HG03439 (cell line): ENCODE results near the gene PANK1.
"Not testable (repeated sequence)": the region's sequence is repeated elsewhere in the genome, so short reads cannot be mapped to it uniquely, and the experiment has no call there.

Experiments used
- ATAC-seq: cut with Tn5 transposase; IDR thresholded peaks from one replicate; pipeline ENCODE4 v1.9.1; 2021; ENCODE audit warnings: mild to moderate bottlenecking, moderate library complexity; ENCODE audit not compliant: unreplicated experiment

The PANK1 gene

GRCh38 chr10:89622151-89622550, 22.9 kb downstream of the PANK1 start:
- no peak for ATAC-seq

GRCh38 chr10:89621438-89621837, 23.6 kb downstream of the PANK1 start:
- no peak for ATAC-seq

- ATAC-seq, result not testable (repeated sequence)
These were observed 24.7 kb downstream of the PANK1 start for GRCh38 chr10:89620296-89620695.

- ATAC-seq, result no peak
These were observed 29.2 kb downstream of the PANK1 start for GRCh38 chr10:89615824-89616223.

GRCh38 chr10:89615112-89615511, 29.9 kb downstream of the PANK1 start:
- ATAC-seq, result no peak

GRCh38 chr10:89613582-89613981, 31.5 kb downstream of the PANK1 start:
- no peak for ATAC-seq

GRCh38 chr10:89611282-89611681, 33.8 kb downstream of the PANK1 start:
- no peak for ATAC-seq

- ATAC-seq, result peak; percentile 99
These were observed 35.2 kb downstream of the PANK1 start for GRCh38 chr10:89609833-89610346.

- ATAC-seq, result no peak
These were observed 40.8 kb downstream of the PANK1 start for GRCh38 chr10:89604200-89604599.

- no peak for ATAC-seq
These were observed 42.1 kb downstream of the PANK1 start for GRCh38 chr10:89602919-89603318.

- no peak for ATAC-seq
These were observed 43.2 kb downstream of the PANK1 start for GRCh38 chr10:89601728-89602361.

- ATAC-seq, result no peak
These were observed 45.0 kb downstream of the PANK1 start for GRCh38 chr10:89600041-89600440.

- no peak for ATAC-seq
These were observed 52.0 kb downstream of the PANK1 start for GRCh38 chr10:89593043-89593442.

- no peak for ATAC-seq
These were observed 52.5 kb downstream of the PANK1 start for GRCh38 chr10:89592539-89592938.

- no peak for ATAC-seq
These were observed 53.2 kb downstream of the PANK1 start for GRCh38 chr10:89591796-89592271.

- ATAC-seq, result no peak
These were observed 53.8 kb downstream of the PANK1 start for GRCh38 chr10:89591111-89591795.

GRCh38 chr10:89590326-89590725, 54.7 kb downstream of the PANK1 start:
- ATAC-seq, result no peak

GRCh38 chr10:89589101-89589720, 55.8 kb downstream of the PANK1 start:
- no peak for ATAC-seq

- no peak for ATAC-seq
These were observed 56.4 kb downstream of the PANK1 start for GRCh38 chr10:89588671-89589070.

- no peak for ATAC-seq
These were observed 63.0 kb downstream of the PANK1 start for GRCh38 chr10:89582022-89582421.

- no peak for ATAC-seq
These were observed 64.8 kb downstream of the PANK1 start for GRCh38 chr10:89580243-89580642.

GRCh38 chr10:89576696-89577095, 68.3 kb downstream of the PANK1 start:
- ATAC-seq, result no peak
